Measurements from ENCODE around the gene KIF12.

GRCh38 chr9:114049441-114050225 is 49.5 kb downstream of the KIF12 start:
- no peak for TF ChIP-seq CTCF (IDR thresholded peaks at IDR 0.05)
- no peak for TF ChIP-seq EZH2 (IDR thresholded peaks at IDR 0.05; ENCODE audit: borderline replicate concordance, insufficient read depth, low read depth, low read length, poor library complexity, severe bottlenecking)
